CMK (cell line): ENCODE data around the gene RAB37.
A peak's percentile ranks its signal among the peaks of the same experiment; 100 is the strongest.

ENCODE experiments used
- DNase-seq: peaks from one replicate; pipeline ENCODE4 v3.0.0-alpha.2; 2010; ENCODE audit warnings: low read depth

RAB37 gene

GRCh38 chr17:74728033-74728701 lies 8.9 kb upstream of the RAB37 start:
- no peak for DNase-seq

GRCh38 chr17:74728702-74729075 lies 8.4 kb upstream of the RAB37 start:
- no peak for DNase-seq

- DNase-seq: no peak
These were observed 7.7 kb upstream of the RAB37 start for GRCh38 chr17:74729368-74729767.

GRCh38 chr17:74729866-74730265 lies 7.2 kb upstream of the RAB37 start:
- no peak for DNase-seq

- no peak for DNase-seq
These were observed 6.3 kb upstream of the RAB37 start for GRCh38 chr17:74730491-74731346.

- no peak for DNase-seq
These were observed 5.8 kb upstream of the RAB37 start for GRCh38 chr17:74731347-74731605.

GRCh38 chr17:74732042-74732867 lies 4.8 kb upstream of the RAB37 start:
- DNase-seq: no peak

GRCh38 chr17:74733365-74734122 lies 3.5 kb upstream of the RAB37 start:
- no peak for DNase-seq

- no peak for DNase-seq
These were observed 2.8 kb upstream of the RAB37 start for GRCh38 chr17:74734256-74734655.

GRCh38 chr17:74737299-74738050 lies 419 bp downstream of the RAB37 start:
- peak; percentile 66 for DNase-seq

- peak; percentile 70 for DNase-seq
These were observed 1.3 kb downstream of the RAB37 start for GRCh38 chr17:74738051-74738996.

- DNase-seq: no peak
These were observed 2.3 kb downstream of the RAB37 start for GRCh38 chr17:74739227-74739831.

- DNase-seq: no peak
These were observed 3.1 kb downstream of the RAB37 start for GRCh38 chr17:74740173-74740572.

GRCh38 chr17:74740641-74741387 lies 3.8 kb downstream of the RAB37 start:
- DNase-seq: no peak

- DNase-seq: no peak
These were observed 5.1 kb downstream of the RAB37 start for GRCh38 chr17:74742153-74742515.

GRCh38 chr17:74742978-74743545 lies 6.0 kb downstream of the RAB37 start:
- DNase-seq: no peak

GRCh38 chr17:74743755-74744154 lies 6.7 kb downstream of the RAB37 start:
- DNase-seq: no peak

- DNase-seq: no peak
These were observed 7.3 kb downstream of the RAB37 start for GRCh38 chr17:74744349-74744713.
